Pons (tissue), 1 donor: ENCODE measurements around the gene GCNT3.
"Not testable (repeated sequence)": the region's sequence is repeated elsewhere in the genome, so short reads cannot be mapped to it uniquely, and the experiment has no call there.

Source experiments
- DNase-seq: peaks from one replicate; pipeline ENCODE4 v3.0.0-alpha.2; 2016; ENCODE audit warnings: low spot score

The GCNT3 gene

DNA sequence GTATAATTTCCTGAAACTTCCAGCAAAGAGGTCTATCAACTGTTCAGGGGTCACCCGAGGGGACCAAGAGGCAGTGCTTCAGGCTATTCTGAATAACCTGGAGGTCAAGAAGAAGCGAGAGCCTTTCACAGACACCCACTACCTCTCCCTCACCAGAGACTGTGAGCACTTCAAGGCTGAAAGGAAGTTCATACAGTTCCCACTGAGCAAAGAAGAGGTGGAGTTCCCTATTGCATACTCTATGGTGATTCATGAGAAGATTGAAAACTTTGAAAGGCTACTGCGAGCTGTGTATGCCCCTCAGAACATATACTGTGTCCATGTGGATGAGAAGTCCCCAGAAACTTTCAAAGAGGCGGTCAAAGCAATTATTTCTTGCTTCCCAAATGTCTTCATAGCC, 6.8 kb downstream of the GCNT3 start:
- DNase-seq: no peak

DNA sequence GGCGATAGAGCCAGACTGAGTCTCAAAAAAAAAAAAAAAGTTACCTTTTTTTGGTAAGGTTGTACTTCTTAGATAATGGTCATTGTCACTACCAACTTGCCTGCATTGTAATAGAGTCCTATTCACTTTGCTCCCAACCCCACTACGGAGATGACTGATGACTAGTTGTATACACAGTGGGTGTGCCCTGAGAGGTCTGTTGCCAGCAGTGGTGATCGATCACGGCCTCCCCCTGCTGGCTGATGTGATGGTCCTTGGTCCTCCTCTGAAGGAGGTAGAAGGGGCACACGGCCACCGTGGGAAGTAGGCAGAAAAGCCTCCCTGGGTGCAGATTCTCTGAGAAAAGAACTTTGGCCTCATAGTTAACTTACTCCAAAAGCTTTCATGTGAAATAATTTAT, 10.7 kb downstream of the GCNT3 start:
- DNase-seq: no peak

DNA sequence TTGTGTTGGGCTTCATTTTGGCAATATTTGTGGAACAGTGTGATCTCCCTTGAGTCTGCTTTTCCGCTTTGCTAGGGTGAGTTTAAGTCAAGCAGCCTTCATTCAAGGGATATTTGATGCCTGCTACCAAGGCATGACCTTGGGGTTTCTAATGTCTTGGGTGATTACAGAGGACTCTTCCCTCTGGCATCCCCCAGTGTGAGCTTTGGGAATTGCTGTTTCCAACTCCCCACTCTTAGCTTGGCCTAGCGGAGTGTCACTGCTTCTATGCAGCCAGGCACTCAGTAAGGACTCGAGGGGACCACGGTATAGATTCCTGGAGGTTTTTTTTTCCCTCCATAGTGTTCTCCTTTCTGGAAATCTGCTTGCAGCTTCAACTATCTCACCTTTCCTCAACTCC, 21.1 kb downstream of the GCNT3 start:
- DNase-seq: no peak

DNA sequence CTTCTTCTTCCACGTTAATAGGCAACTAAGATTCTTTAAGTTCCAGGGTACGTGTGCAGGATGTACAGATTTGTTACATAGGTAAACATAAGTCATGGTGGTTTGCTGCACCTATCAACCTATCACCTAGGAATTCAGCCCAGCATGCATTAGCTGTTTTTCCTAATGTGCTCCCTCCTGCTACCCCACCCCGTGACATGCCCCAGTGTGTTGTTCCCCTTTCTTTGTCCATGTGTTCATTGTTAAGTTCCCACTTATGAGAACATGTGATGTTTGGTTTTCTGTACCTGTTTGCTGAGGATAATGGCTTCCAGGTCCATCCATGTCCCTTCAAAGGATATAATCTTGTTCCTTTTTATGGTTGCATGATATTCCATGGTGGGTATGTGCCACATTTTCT, 24.6 kb downstream of the GCNT3 start:
- peak; percentile 19 for DNase-seq

DNA sequence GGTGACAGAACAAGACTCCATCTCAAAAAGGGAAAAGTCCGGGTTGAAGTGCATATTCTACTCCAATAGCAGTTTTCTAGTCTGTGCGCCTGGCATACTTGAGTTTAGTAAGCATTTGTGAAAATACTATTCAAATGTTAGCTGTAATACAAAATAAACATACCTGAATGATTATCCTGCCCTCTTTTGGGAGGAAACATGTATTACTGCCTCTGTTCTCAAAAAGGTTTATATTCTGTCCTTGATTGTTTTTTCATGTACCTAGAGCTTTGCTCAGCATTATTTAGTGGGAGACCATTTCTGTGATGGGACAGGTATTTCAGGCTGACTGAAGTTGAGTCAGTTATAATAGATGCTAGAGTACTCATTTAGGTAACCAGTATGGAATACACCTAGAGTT, 25.9 kb downstream of the GCNT3 start:
- not testable (repeated sequence) for DNase-seq

DNA sequence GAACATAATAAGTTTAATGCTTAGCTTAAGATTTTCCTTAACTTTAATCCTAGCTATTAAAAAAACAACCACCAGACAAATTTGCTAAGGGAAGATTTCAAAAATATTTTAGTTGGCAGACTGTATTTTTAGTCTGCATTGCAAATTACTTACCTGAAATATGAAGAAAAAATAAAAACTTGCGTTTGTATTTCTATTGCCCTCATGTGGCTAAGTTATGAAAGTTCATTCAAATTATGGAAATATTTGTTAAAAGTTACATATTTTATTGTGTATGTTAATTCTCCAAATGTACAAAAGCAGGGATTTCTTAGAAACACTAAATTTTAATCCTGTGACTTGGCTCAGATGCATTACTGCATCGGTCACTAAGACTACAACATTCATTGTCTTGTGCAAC, 30.8 kb downstream of the GCNT3 start:
- DNase-seq: no peak

DNA sequence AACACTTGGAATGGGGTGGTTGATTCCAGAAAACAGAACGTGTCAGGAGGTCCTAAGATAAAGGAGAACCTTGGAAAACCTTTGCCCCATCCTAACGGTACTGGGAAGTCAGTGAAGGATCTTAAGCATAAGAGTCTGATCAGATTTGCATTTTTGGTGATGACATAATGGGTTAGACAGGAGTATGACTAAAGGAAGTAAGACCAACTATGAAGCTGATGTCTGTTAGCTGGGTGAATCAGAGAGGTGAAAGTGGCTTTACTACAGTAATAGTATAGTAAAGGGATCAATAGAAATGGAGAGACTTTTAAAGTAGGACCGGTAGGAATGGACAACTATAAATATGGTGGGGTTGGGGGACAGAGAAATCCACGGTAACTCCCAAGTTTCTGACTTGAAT, 33.2 kb downstream of the GCNT3 start:
- no peak for DNase-seq

DNA sequence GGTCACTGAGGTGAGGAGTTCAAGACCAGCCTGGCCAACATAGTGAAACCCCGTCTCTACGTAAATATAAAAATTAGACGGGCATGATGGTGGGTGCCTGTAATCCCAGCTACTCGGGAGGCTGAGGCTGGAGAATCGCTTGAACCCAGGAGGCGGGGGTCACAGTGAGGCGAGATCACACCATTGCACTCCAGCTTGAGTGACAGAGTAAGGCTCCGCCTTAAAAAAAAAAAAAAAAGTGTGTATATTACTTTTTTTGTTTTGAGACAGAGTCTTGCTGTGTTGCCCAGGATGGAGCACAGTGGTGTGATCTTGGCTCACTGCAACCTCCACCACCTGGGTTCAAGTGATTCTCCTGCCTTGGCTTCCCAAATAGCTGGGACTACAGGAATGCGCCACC, 34.2 kb downstream of the GCNT3 start:
- not testable (repeated sequence) for DNase-seq

DNA sequence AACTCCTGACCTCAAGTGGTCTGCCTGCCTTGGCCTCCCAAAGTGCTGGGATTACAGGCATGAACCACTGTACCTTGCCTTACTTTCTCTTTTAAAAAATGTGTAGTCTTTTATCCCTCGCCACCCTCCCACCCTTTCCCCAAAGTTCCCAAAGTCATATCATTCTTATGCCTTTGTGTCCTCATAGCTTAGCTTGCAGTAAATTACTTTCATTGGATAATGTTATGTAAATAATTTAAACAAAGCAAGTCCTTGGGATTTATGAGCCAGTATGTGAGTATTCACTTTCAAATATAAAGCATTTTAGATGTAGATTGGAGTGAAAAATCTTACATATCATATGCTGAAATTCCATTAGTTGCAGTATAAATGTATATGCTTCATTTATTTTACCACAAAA, 34.7 kb downstream of the GCNT3 start:
- DNase-seq: no peak

DNA sequence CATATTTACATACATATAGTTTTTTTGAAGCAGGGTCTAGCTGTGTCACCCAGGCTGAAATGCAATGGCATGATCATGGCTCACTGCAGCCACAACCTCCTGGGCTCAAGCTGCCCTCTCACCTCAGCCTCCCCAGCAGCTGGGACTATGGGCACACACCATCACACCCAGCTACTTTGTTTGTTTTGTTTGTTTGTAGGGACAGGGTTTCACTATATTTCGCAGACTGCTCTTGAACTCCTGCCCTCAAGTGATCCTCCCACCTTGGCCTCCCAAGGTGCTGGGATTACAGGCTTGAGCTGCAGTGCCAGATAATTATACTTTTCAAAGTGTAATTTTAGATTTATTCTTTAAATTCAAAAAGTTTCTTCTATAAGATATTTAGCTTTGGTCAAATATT, 35.5 kb downstream of the GCNT3 start:
- no peak for DNase-seq

DNA sequence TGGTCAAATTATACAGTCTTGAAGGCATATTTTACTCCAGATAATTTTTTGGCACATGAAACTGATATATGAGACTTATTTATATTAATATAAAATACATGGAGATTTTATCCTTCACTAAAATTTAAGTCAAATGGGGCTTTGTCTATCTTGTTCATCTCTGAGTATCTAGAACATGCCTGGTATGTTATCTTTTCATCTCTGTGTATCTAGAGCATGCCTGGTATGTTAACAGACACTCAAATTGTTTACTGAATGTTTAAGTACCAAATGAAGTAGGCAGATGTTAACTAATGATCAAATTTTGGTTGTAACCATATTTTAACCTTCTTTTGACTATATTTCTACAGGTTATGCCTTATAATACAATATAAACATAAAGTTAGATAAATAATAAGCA, 38.0 kb downstream of the GCNT3 start:
- no peak for DNase-seq

DNA sequence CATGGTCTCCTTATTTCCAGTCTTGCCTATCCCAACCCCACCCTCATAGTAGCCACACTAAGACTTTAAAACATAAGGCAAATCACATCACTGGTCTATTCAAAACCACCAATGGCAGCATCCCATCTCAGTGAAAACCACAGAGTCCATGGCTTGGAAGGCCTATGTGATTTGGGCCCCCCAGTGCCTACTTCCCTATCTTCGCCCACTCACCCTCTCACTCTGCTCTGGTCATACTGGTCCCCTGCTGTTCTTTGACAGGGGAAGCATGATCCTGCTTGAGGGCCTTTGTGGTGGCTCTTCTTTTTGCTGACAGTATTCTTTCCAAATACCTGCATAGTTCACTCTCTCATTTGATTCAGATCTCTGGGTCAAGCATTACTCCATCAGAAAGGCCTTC, 42.5 kb downstream of the GCNT3 start:
- peak; percentile 21 for DNase-seq

DNA sequence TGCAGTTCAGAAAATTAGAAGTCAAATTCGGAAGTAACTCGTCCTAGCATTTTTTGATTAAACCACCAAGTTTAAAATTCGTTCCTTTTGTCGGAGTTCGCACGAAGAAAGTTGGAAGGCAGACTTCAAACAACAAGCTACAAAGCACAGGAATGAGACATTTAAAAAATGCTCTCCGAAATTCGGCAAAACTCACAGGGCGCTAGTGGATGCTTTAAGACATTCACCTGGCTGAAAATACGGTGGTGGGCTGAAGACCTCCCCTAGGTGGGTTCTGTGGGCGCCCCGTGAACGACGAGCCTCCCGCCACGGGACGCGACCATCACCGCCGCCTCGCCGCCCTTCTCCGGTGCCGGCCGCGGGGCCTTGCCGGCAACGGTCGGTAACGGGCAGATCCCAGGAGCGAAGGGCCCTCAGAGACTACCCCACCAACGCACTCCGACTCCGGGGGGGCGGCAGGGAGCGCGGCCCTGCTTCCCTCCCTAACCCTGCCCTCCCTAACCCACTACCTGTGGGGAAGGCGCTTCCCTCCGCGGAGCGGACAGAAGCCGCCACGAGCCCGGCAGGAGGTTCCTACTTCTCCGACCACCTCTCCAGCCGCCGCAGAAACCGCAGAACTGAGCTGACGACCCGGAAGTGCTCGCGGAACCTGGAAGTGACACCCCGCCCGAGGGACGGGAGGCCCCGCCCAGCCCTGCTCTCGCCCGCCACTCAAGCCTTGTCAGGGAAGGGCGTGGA, 45.5 kb downstream of the GCNT3 start, which contains the start of gene GTF2A2:
Gene GTF2A2 (minus strand): TSS at position 619 of the 738 bp plus-strand sequence. CDS start 5,238 bp downstream, outside the sequence.
- DNase-seq: peak; percentile 97

DNA sequence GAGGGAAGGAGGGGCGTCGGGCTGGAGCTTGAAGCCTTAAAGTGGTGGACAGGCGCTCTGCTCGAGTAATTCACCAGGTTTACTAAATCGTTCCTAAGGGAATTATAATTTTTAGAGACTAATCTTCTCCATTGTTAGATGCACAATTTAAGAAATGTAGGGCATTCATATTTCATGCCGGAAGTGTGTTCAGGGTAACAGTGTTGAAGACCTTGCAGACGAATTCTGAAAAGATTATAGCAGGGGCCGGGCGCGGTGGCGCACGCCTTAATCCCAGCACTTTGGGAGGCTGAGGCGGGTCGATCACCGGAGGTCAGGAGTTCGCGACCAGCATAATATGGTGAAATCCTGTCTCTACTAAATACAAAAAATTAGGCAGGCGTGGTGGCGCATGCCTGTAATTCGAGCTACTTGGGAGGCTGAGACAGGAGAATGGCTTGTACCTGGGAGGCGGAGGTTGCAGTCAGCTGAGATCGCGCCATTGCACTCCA, 46.1 kb downstream of the GCNT3 start:
- no peak for DNase-seq

DNA sequence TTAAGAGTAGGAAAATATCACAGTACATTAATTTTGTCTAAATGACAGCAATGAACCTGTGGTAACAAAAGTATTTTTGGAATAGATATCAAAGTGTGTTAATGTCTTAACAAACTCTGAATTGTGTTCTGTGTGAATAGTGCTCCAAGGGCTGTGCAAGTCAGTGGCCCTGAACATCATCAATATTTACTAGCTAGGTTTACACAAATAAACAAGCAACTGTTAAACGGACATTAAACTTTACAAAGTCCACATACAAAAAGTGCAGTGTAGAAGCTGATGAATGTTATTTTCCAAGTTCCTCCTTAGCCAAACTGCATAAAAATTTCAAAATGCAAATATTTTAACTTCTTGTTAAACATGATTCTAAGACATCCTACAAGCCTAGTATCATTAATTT, 47.8 kb downstream of the GCNT3 start:
- DNase-seq: no peak

DNA sequence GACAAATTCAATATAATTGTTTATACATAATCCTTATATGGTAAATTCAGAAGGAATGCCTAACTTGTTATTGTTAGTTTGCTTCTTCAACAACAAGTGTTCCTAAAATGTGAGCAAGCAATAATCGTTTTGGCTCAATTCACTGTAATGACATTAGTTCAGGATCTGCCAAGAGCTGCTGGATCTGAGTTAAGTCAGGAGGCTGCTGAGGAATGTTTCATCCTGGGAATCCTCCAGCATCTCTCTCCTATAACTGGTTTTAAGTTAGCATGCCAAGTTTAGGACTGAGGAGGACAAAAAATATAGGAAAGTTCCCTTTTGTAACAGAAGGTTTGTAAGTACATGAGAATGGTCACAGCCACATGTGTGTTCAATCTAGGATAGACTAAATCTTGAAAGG, 50.7 kb downstream of the GCNT3 start:
- DNase-seq: no peak

DNA sequence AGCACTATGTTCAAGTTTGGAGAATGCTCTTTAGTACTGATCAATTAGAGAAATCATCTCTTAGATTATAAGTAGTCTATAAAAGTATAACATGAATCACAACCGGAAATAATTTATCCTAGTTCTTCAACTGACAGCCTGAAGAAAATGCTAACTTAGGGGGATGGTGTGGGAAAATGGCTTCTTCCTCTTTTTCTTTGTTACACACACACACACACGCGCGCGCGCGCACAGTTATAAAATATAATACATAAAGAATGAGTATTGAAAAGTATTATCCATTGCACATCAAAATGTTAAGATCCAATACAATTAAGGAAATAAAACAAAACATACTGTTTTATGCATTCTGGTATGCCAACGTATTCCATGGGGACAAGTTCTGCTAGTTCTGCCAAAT, 57.0 kb downstream of the GCNT3 start:
- no peak for DNase-seq
